H1 (cell line): ENCODE measurements around the gene PHF24. TPM values are rescaled to one million over a fixed set of nuclear protein-coding genes. Genes with fewer than 3 reads are reported as not detected.

Source experiments
- BCL11A ChIP-seq, 2 experiments: IDR thresholded peaks; one replicate each; pipeline ENCODE4 v1.6.1; 2011; ENCODE audit warnings: low read depth in 2 of 2, low read length in 2 of 2, mild to moderate bottlenecking in 2 of 2
- CBX8 ChIP-seq: fragments of 300-800, 300-1000 bp; sonication (generic); IDR thresholded peaks from 2 replicates; pipeline ENCODE4 v1.7.1; 2016; ENCODE audit warnings: low read depth, low read length, borderline replicate concordance
- CHD1 ChIP-seq: IDR thresholded peaks from 2 replicates; pipeline ENCODE4 v1.6.1; 2012; ENCODE audit warnings: low read depth, low read length, improper control_type of control experiment
- CHD2 ChIP-seq: IDR thresholded peaks from 2 replicates; pipeline ENCODE4 v1.6.1; 2012; ENCODE audit warnings: low read length, improper control_type of control experiment
- CREB1 ChIP-seq: IDR thresholded peaks from 2 replicates; pipeline ENCODE4 v1.6.1; 2012; ENCODE audit warnings: inconsistent platforms
- FOSL1 ChIP-seq: IDR thresholded peaks from 2 replicates; pipeline ENCODE4 v1.6.1; 2011; ENCODE audit warnings: mild to moderate bottlenecking, low read depth, low read length, moderate library complexity; ENCODE audit not compliant: insufficient read depth
- GTF2F1 ChIP-seq: IDR thresholded peaks from 2 replicates; pipeline ENCODE4 v1.6.1; 2012; ENCODE audit warnings: low read depth, low read length, improper control_type of control experiment, borderline replicate concordance
- KDM1A ChIP-seq: fragments of 200-600, 300-600 bp; sonication (generic); IDR thresholded peaks from 2 replicates; pipeline ENCODE4 v1.7.1; 2016; ENCODE audit warnings: mild to moderate bottlenecking, low read length, borderline replicate concordance
- KDM5A ChIP-seq: fragments of 200-600 bp; IDR thresholded peaks from 2 replicates; pipeline ENCODE4 v1.7.1; 2012; ENCODE audit warnings: mild to moderate bottlenecking, low read length, inconsistent platforms, mixed read lengths
- PHF8 ChIP-seq: fragments of 200-600 bp; sonication (generic); conservative IDR thresholded peaks from 2 replicates; pipeline ENCODE4 v1.7.1; 2012; ENCODE audit warnings: low read depth, mild to moderate bottlenecking, inconsistent platforms, low read length, moderate library complexity
- POU5F1 ChIP-seq: IDR thresholded peaks from 2 replicates; pipeline ENCODE4 v1.6.1; 2011; ENCODE audit warnings: low read depth, mild to moderate bottlenecking, low read length, moderate library complexity
- RAD21 ChIP-seq, 2 experiments: IDR thresholded peaks in 1 of 2; conservative IDR thresholded peaks in 1 of 2; 2 replicates each; pipeline ENCODE4 v1.6.1; 2011; ENCODE audit warnings: low read depth in 2 of 2, low read length in 2 of 2, improper control_type of control experiment in 1 of 2, inconsistent platforms in 1 of 2, mild to moderate bottlenecking in 1 of 2, moderate library complexity in 1 of 2
- SIX5 ChIP-seq: IDR thresholded peaks from 2 replicates; pipeline ENCODE4 v1.6.1; 2011; ENCODE audit warnings: mild to moderate bottlenecking, low read depth, low read length
- SP2 ChIP-seq: IDR thresholded peaks from 2 replicates; pipeline ENCODE4 v1.6.1; 2012; ENCODE audit warnings: mild to moderate bottlenecking, low read length, inconsistent platforms
- SP4 ChIP-seq: IDR thresholded peaks from 2 replicates; pipeline ENCODE4 v1.6.1; 2012; ENCODE audit warnings: low read length, inconsistent platforms
- SUZ12 ChIP-seq: fragments of 200-600 bp; sonication (generic); IDR thresholded peaks from 2 replicates; pipeline ENCODE4 v1.6.1; 2012; ENCODE audit warnings: mild to moderate bottlenecking, inconsistent platforms, low read length, moderate library complexity, mixed read lengths
- TAF7 ChIP-seq: optimal IDR thresholded peaks from 2 replicates; pipeline ENCODE3; 2011; ENCODE audit warnings: low read depth, mild to moderate bottlenecking, inconsistent platforms, low read length, moderate library complexity, borderline replicate concordance
- TBP ChIP-seq: IDR thresholded peaks from 2 replicates; pipeline ENCODE4 v1.6.1; 2011; ENCODE audit warnings: low read depth, low read length, improper control_type of control experiment
- ZNF274 ChIP-seq: IDR thresholded peaks from 2 replicates; pipeline ENCODE4 v1.7.0; 2012; ENCODE audit warnings: low read length, borderline replicate concordance; ENCODE audit errors: extremely low read depth
- polyA plus RNA-seq, 7 experiments: library from polyadenylated mRNA; depleted of rRNA in 3 of 7; stranded (reverse) in 5 of 7; unstranded in 2 of 7; fragments of >200 nt in 5 of 7; fragments of 200-250 nt in 2 of 7; gene quantifications; 1 replicate in 5 of 7; 2 replicates in 1 of 7; 4 replicates in 1 of 7; pipeline versions ENCODE4 v1.2.1 to v1.2.3, GENCODE V29; 2011 to 2013; ENCODE audit warnings: missing spikeins in 2 of 7, mixed read lengths in 2 of 7
- total RNA-seq: library from RNA; stranded (reverse); fragmentation: NEBNext Ultra II Directional; extraction: Animal tissue kit (Norgen Biotek cat#: 25700); gene quantifications from 2 replicates; pipeline ENCODE4 v1.2.1, GENCODE V29; 2021

The PHF24 gene
- total and polyA plus RNA-seq, 2 of the 8 experiments (the other 6 are each of a cell fraction or from before 2014, with no cell fraction given), result 0.29 to 0.35 TPM

GRCh38 chr9:34990908-34991606, 33.0 kb downstream of the PHF24 start (continued):
- no peak for TF ChIP-seq CHD1
- no peak for TF ChIP-seq FOSL1
- no peak for TF ChIP-seq ZNF274
- TF ChIP-seq SUZ12, result no peak
- TF ChIP-seq CREB1, result no peak
- peak; percentile 39; the same call in 1 of the 2 replicates for TF ChIP-seq TBP
- TF ChIP-seq SP2, result no peak
- TF ChIP-seq CBX8, result no peak
- no peak for TF ChIP-seq SIX5
- TF ChIP-seq SP4, result no peak
- TF ChIP-seq TAF7, result no peak
- TF ChIP-seq PHF8, result no peak
- no peak for TF ChIP-seq KDM5A
- TF ChIP-seq RAD21 (IDR thresholded peaks at IDR 0.05 in 1 of 2, conservative IDR thresholded peaks at IDR 0.05 in 1 of 2; ENCODE audit: low read depth in 2 of 2, low read length in 2 of 2), result no peak
- no peak for TF ChIP-seq CHD2
- peak; percentile 84 for TF ChIP-seq POU5F1
- TF ChIP-seq KDM1A, result 0 out of 2 replicates have a peak, but pooled peaks have one; percentile 13
- TF ChIP-seq GTF2F1, result no peak
- TF ChIP-seq BCL11A (IDR thresholded peaks at IDR 0.05; ENCODE audit: low read depth in 2 of 2, low read length in 2 of 2), result no peak
